OCI-LY3 (cell line): Measurements from ENCODE around the gene ORAI3.

Experiments
- EZH2phosphoT487 ChIP-seq: fragments of 200-600 bp; shearing (Covaris generic); IDR thresholded peaks from 2 replicates; pipeline ENCODE4 v1.6.1; 2018; ENCODE audit warnings: antibody characterized with exemption, mixed run types, low read depth
- TF ChIP-seq, protein P1 (sequence below): fragments of 200-600, 300-600 bp; sonication (generic); IDR thresholded peaks from 2 replicates; pipeline ENCODE4 v1.5.1; 2014; ENCODE audit warnings: antibody characterized with exemption, low read length, low read depth

DNA sequence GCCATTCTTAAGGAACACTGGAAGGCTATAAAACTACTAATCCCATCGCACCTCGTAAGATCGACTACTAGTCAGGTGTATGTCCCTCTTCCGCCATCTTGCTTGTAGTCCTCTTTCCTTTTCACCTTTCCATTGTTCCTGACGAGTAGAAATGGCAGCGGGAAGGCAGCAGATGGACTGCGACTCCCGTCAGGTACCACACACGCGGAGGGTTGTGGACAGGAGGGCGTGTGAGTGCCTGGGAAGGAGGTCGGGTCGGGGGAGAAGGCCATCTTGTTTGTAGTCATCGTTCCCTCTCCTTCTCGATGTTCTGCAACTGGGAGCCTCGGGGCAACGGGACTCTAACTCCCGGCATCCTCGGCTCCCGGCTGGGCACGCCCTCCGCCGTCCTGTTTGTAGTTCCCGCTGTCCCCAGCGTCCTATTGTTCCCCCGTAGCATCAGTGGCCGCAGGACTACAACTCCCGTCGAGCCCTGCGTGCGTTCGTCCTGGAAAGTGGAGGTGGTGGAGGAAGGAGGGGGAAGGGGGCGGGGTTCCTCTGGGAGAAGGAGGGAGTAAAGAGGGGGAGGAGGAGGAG lies 25.8 kb upstream of the ORAI3 start:
- TF ChIP-seq, protein P1, sequence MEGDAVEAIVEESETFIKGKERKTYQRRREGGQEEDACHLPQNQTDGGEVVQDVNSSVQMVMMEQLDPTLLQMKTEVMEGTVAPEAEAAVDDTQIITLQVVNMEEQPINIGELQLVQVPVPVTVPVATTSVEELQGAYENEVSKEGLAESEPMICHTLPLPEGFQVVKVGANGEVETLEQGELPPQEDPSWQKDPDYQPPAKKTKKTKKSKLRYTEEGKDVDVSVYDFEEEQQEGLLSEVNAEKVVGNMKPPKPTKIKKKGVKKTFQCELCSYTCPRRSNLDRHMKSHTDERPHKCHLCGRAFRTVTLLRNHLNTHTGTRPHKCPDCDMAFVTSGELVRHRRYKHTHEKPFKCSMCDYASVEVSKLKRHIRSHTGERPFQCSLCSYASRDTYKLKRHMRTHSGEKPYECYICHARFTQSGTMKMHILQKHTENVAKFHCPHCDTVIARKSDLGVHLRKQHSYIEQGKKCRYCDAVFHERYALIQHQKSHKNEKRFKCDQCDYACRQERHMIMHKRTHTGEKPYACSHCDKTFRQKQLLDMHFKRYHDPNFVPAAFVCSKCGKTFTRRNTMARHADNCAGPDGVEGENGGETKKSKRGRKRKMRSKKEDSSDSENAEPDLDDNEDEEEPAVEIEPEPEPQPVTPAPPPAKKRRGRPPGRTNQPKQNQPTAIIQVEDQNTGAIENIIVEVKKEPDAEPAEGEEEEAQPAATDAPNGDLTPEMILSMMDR = no peak
- no peak for TF ChIP-seq EZH2phosphoT487
